GM20000 (cell line): ENCODE data around the gene TLN1.

Experiments
- DNase-seq: peaks from one replicate; pipeline ENCODE4 v3.0.0; 2012; ENCODE audit warnings: low spot score
- TF ChIP-seq, protein P1 (sequence below): IDR thresholded peaks from 2 replicates; pipeline ENCODE4 v1.5.1; 2012; ENCODE audit warnings: mild to moderate bottlenecking, control low read depth; ENCODE audit errors: extremely low read depth, missing control alignments

The TLN1 gene

GRCh38 chr9:35703906-35704672 is 27.9 kb downstream of the TLN1 start:
- TF ChIP-seq, protein P1, sequence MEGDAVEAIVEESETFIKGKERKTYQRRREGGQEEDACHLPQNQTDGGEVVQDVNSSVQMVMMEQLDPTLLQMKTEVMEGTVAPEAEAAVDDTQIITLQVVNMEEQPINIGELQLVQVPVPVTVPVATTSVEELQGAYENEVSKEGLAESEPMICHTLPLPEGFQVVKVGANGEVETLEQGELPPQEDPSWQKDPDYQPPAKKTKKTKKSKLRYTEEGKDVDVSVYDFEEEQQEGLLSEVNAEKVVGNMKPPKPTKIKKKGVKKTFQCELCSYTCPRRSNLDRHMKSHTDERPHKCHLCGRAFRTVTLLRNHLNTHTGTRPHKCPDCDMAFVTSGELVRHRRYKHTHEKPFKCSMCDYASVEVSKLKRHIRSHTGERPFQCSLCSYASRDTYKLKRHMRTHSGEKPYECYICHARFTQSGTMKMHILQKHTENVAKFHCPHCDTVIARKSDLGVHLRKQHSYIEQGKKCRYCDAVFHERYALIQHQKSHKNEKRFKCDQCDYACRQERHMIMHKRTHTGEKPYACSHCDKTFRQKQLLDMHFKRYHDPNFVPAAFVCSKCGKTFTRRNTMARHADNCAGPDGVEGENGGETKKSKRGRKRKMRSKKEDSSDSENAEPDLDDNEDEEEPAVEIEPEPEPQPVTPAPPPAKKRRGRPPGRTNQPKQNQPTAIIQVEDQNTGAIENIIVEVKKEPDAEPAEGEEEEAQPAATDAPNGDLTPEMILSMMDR: no peak
- no peak for DNase-seq

DNA sequence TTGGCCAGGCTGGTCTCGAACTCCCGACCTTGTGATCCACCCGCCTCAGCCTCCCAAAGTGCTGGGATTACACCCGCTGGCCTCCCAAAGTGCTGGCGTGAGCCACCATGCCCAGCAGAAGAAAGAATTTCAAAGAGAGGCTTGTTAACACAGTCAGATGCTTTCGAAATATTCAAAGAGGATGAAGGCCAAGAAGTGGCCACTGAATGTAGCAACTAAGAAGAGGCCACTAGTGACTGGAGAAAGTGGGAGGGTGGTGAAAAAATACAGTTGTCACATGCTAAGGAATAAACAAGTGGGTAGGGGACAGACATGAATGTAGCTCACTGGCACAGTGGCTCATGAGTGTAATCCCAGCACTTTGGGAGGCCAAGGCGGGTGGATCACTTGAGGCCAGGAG is 29.3 kb downstream of the TLN1 start:
- DNase-seq: no peak
- TF ChIP-seq, protein P1: no peak

GRCh38 chr9:35700942-35701341 is 31.1 kb downstream of the TLN1 start:
- TF ChIP-seq, protein P1: no peak
- DNase-seq: no peak

- DNase-seq: no peak
- TF ChIP-seq, protein P1: no peak
Measured at GRCh38 chr9:35700031-35700430, 32.0 kb downstream of the TLN1 start.

GRCh38 chr9:35698231-35698630 is 33.8 kb downstream of the TLN1 start:
- TF ChIP-seq, protein P1: no peak
- no peak for DNase-seq

DNA sequence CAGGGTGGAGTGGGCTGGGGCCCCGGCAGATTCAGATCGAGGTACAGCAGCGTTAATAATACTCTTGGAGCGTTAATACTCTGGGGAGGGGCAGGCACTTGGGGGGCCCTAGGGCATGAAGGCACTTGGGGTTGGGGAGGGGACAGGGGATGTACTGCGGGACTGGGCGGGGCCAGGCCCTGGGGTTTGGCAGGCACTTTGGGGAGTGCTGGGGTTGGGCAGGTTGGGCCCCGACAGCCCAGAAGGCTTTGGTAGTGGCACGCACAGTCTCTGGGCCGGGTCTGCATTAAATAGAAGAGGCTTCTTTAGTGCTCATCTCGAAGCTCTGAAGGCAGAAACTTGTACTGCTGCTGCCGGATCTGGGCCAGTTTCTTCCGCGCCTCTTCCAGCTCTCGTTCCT is 34.5 kb downstream of the TLN1 start:
- no peak for DNase-seq
- TF ChIP-seq, protein P1: no peak

DNA sequence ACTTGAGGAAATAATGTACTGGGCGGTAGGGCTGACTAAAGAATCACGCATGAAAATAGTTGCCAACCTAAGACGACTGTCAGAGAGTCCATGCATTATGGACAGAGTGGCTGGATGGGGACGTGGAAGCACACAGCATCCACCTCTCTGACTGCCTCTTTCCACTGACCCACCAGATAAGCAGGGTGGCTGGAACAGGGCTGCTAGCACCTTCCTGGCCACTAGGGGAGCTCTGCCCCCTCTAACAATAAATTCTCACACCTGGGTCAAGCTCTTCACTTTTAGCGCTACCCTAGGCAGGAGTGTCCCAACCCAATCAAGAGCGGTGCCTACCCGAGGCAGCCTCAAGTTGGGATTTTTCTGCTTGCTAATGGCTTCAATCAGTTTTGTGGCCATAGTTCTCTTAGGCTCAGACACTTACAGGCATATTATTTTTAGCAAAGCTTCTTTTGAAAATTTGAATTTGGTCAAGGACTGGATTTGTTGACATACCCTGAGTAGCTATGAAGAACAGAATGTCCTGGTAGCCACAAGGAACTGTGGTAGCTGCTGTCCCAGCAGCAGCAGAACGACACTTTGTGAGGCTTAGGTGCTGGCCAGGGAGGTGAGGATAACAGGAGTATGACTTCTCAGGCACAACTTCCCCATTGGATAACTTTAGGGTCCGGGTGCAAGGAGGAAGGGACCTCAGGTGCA is 35.3 kb downstream of the TLN1 start:
- TF ChIP-seq, protein P1: peak; percentile 93
- DNase-seq: peak; percentile 85
